ENCODE results near the gene MAP3K10.

MAP3K10 gene

GRCh38 chr19:40251991-40252390 lies 60.8 kb downstream of the MAP3K10 start:
- DNase-seq: no peak

- no peak for DNase-seq
Measured at GRCh38 chr19:40252395-40252794, 61.2 kb downstream of the MAP3K10 start.

- DNase-seq: no peak
Measured at GRCh38 chr19:40253611-40254092, 62.4 kb downstream of the MAP3K10 start.

GRCh38 chr19:40254714-40255418 lies 63.6 kb downstream of the MAP3K10 start:
- no peak for DNase-seq

GRCh38 chr19:40255619-40256166 lies 64.5 kb downstream of the MAP3K10 start:
- DNase-seq: no peak

GRCh38 chr19:40256512-40256911 lies 65.3 kb downstream of the MAP3K10 start:
- no peak for DNase-seq

GRCh38 chr19:40257096-40257517 lies 65.9 kb downstream of the MAP3K10 start:
- no peak for DNase-seq

GRCh38 chr19:40261631-40262030 lies 70.4 kb downstream of the MAP3K10 start:
- no peak for DNase-seq

- no peak for DNase-seq
Measured at GRCh38 chr19:40262422-40262821, 71.2 kb downstream of the MAP3K10 start.

GRCh38 chr19:40263440-40264313 lies 72.5 kb downstream of the MAP3K10 start:
- no peak for DNase-seq

GRCh38 chr19:40264314-40265054 lies 73.3 kb downstream of the MAP3K10 start:
- DNase-seq: no peak

All from NCI-H446 (cell line).